Activated CD8-positive, alpha-beta memory T cell treated with anti-CD3 and anti-CD28 coated beads, Interleukin-2, amount 50 U/mL, for 48 hours (primary cell): ENCODE measurements around the gene ZNF587.
A peak's percentile ranks its signal among the peaks of the same experiment; 100 is the strongest.
"Not testable (repeated sequence)": the region's sequence is repeated elsewhere in the genome, so short reads cannot be mapped to it uniquely, and the experiment has no call there.

ENCODE experiments used
- DNase-seq: peaks from one replicate; pipeline ENCODE4 v3.0.0-alpha.2; 2020

Gene ZNF587

GRCh38 chr19:57888560-57889231 lies 39.0 kb downstream of the ZNF587 start, which contains the start of gene ZNF814:
TSS of gene ZNF814 (minus strand) at chr19:57889037. CDS start at chr19:57888802, 235 bp downstream.
- DNase-seq: peak; percentile 89

- not testable (repeated sequence) for DNase-seq
Measured at GRCh38 chr19:57890706-57891105, 41.0 kb downstream of the ZNF587 start.

GRCh38 chr19:57900311-57900710 lies 50.7 kb downstream of the ZNF587 start:
- DNase-seq: no peak

GRCh38 chr19:57903618-57904184 lies 54.0 kb downstream of the ZNF587 start:
- no peak for DNase-seq

- DNase-seq: no peak
Measured at GRCh38 chr19:57905258-57905657, 55.6 kb downstream of the ZNF587 start.

GRCh38 chr19:57907394-57907793 lies 57.7 kb downstream of the ZNF587 start:
- DNase-seq: no peak

GRCh38 chr19:57914531-57914930 lies 64.9 kb downstream of the ZNF587 start:
- no peak for DNase-seq
